Measurements from ENCODE around the gene PTPN13.

Gene PTPN13

DNA sequence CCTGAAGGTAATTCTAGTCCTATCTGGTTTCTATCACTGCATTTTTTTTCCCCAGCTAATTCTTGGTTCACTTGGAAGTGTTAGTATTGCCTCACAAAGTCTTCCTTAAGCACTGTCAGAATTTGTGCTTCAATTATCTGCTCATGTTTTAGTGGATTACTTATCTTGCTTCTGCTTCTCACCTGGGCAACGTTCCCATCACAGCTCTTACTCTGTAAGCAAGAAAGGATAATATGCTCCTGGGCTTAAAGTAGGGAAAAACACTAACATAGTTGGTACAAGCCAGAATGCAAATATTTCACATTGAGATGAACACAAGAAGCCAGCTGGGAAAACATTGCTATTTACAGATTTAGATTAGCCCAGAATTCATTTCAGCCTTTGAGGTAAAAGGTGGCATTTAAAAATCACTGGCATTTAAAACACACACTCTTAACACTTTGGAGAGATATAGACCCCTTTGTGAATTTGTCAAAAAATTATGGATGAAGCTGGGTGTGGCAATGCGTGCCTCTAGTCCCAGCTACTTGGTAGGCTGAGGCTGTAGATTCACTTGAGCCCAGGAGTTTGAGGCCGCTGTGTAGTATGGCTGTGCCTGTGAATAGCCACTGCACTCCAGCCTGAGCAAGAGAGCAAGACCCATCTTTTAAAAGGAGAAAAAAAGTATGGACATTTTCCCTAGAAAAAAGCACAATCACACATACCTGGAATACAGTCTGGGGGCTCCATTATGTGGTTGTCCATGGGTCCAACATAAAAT, 6.6 kb upstream of the PTPN13 start:
- TF ChIP-seq, protein P1, sequence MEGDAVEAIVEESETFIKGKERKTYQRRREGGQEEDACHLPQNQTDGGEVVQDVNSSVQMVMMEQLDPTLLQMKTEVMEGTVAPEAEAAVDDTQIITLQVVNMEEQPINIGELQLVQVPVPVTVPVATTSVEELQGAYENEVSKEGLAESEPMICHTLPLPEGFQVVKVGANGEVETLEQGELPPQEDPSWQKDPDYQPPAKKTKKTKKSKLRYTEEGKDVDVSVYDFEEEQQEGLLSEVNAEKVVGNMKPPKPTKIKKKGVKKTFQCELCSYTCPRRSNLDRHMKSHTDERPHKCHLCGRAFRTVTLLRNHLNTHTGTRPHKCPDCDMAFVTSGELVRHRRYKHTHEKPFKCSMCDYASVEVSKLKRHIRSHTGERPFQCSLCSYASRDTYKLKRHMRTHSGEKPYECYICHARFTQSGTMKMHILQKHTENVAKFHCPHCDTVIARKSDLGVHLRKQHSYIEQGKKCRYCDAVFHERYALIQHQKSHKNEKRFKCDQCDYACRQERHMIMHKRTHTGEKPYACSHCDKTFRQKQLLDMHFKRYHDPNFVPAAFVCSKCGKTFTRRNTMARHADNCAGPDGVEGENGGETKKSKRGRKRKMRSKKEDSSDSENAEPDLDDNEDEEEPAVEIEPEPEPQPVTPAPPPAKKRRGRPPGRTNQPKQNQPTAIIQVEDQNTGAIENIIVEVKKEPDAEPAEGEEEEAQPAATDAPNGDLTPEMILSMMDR (IDR thresholded peaks at IDR 0.05; ENCODE audit: low read depth, low read length), result no peak
- DNase-seq (ENCODE audit: extremely low read depth, low read depth), result no peak

DNA sequence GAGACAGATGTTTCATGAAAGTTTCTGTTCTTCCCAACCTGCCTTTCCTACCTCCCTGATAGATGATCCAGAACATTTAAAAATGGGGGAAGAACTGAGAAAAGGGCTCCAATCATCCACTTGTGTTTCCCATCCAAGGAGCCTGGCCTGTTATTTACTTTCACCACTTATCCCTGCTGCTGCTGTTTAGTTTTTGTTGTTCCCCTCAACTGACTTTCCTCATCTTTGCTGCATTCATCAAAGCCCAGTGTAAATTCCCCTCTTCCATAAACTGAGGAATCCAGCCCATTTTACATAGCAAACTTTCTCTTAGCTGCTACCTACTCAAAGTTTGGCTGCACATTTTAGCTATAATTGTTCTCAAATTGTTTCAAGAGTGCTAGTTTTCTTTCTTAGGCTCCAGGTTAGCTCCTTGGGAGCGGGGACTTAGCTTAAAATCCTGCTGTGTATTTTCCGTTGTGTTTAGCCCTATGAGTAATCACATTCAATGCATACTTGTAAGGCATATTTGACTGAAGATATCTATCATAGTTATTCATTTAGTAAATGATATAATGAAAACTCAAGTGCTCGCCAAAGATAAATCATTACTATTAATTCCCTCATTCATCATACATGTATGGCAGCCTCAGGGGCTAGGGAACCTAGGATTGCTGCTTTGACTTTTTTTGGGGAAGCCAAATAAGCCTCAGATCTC, 1.4 kb upstream of the PTPN13 start:
- DNase-seq (ENCODE audit: extremely low read depth, low read depth), result no peak
- TF ChIP-seq, protein P1 (IDR thresholded peaks at IDR 0.05; ENCODE audit: low read depth, low read length), result no peak

DNA sequence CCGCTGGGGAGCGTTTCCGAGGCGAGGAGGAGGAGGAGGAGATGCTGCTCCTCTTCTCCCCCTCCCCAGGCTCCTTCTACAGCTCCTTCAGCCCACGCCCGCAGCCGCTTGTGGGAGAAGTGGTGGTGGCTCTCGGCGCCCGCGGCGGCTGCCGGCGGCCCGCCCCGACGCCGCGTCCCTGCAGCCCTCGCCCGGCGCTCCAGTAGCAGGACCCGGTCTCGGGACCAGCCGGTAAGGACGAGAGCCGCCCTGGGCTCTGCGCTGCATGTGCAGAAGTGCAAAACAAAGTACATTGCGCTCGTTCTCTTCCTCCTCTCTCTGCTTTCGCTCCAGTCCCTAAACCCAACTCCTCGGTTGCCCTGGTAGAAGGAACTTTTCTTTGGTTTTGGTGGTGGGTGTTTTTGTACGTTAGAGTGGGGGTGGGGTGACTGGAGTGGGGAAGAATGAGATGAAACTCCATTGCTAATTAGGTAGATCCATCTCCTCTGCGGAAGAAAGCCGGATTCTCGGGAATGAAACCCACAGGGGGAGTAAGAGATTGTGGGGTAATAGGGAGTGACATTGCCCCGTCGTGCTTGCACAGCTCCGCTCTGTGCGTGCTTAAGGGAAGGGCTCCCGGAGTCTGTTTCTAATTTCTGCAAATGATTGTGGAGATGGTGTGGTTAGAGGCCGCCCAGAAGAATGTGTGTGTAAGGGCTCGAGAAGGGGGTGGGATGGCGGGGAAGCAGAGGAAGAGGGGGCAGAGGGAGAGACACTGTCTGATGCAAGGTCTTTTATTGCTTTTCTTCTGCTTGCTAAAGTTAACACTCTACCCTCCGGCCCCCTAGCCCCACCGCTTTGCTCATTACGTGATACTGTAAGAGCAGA, 677 bp downstream of the PTPN13 start:
- TF ChIP-seq, protein P1 (IDR thresholded peaks at IDR 0.05; ENCODE audit: low read depth, low read length), result peak; percentile 30
- DNase-seq (ENCODE audit: extremely low read depth, low read depth), result peak; percentile 93

DNA sequence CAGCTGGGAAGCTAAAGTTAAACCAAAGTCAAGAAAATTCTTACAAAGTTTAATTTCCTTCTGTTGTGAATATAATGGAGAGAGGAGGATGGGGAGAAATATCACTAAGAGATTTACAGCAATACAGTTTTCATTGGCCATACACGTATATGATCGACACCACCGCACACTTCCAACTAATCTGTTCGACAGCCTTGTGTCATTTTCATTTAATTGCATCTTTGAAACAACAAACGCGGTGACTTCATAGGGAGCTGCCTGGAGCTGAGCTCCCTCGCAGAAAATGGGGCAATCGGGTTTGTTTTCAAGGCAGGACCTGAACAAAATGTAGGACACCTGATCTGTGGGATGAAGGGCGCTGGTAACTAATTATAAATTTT, 1.3 kb downstream of the PTPN13 start:
- no peak for DNase-seq (ENCODE audit: extremely low read depth, low read depth)
- TF ChIP-seq, protein P1 (IDR thresholded peaks at IDR 0.05; ENCODE audit: low read depth, low read length), result no peak

DNA sequence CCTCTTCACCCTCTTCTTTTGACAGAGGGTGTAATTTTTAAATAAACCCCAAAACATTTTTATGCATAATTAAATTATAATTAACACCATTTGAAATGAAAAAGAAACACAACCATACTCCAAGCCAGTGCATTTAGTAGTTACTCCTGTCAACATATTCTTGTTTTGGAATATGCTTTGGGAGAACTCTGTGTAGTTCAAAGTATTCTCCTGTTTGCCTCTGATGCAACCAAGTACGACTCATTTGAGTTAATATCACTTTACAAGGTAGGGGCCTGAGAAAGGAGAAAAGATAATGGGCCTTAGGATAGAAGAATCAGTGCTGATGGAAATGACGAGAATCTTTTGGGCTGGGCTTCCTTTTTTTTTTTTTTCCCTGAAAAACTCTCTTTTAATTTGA, 2.7 kb downstream of the PTPN13 start:
- TF ChIP-seq, protein P1 (IDR thresholded peaks at IDR 0.05; ENCODE audit: low read depth, low read length), result no peak
- DNase-seq (ENCODE audit: extremely low read depth, low read depth), result no peak

DNA sequence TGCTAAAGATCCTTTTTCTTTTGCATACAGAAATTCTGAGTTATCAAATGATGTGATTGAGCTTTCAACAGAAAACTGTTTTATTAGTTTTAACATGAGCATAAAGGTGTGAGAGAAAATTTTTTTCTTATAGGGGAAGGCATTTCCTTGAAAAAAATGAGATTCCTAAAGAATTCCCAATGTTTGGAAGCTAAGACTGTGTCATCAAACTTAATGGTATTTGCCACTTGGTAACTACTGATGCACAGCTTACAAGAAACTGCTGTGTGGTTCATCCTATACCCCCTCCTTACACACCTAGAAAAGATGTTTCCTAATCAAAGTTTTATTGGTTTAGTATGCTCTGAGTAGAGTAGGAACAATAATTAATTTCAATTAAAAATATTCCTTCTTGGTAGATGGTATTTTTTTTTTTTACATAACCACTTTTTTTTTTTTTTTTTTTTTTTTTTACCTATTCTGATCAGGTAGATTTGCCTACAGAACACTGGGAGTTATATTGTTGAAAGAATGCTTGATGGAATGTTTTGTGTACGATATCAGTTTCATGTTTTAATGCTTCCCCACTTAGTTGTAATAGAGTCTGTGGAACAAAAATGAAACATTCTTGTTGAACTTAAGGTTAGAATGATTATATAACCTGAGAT, 6.0 kb downstream of the PTPN13 start:
- TF ChIP-seq, protein P1 (IDR thresholded peaks at IDR 0.05; ENCODE audit: low read depth, low read length), result no peak
- DNase-seq (ENCODE audit: extremely low read depth, low read depth), result no peak
